Head of caudate nucleus (tissue), 42 donors: Measurements from ENCODE around the gene FARP2.
"Not testable (repeated sequence)": the region's sequence is repeated elsewhere in the genome, so short reads cannot be mapped to it uniquely, and the experiment has no call there.

Experiments
- DNase-seq, 42 donors: peaks; one replicate each; pipeline versions ENCODE4 v3.0.0 to v3.0.0-alpha.2; 2020 to 2021; ENCODE audit warnings: mixed read lengths in 7 of 42
- intact Hi-C: fragments of 100-400 bp; cut with DNase I; formaldehyde crosslinking; loops from one replicate; pipeline ENCODE4 v1.15.0; 2022

FARP2 gene

DNA sequence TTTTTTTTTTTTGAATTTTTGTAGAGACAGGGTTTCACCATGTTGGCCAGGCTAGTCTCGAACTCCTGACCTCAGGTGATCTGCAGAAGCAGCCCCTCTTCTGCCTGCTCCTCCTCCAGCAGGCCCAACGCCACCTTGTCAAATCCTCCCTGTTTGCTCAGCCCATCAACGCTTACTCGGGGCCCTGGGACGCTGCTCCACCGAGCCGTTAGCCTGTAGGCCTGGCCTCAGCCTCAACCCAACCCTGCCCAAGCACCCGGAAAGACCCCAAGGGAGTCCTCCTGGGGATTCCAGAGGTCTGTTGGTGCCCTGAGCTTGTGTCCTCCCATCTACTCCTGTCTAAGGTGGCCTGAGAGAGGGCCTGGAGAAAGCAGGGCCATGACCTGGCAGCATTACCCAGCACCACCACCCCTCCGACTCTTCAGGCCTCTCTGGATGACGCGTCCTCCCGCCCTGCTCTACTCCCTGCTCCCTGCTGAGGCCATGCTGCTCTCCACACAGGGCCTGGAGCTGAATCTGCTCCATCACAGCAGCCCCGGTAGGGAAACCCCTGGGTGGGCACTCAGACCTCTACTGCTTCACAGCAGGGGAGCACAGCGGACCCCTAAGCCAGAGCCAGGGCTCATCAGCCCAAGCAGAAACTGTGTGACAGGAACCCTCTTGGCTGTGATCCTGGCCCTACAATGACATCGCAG, 149.1 kb downstream of the FARP2 start:
- DNase-seq: peak in 1 of 42 donors; percentile 35
- intact Hi-C loops: loop anchor here (5.0 to 10.0 kb wide), 3 partner anchors 132 to 190 kb away; partner anchors contain the start of genes ATG4B, FARP2, HDLBP and SEPTIN2

DNA sequence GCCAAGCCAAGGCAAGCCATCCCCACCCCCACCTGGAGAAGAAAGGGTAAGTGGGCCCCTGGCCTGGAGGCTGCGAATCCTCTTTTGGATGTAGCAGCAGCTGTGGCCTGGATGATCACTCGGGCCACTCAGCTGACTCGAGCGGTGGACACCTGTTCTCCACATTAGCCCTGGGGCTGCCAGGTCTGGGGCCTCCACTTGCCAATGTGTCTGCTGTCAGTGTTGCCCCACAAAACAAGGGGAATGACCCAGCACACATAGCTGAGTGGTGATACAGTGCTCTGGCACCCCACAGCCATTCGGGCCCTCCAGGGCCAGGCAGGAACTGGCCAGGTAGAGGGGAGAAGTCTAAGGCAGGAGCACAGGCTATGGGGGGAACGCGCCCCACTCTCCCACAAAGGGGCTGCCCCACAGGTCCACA, 149.7 kb downstream of the FARP2 start:
- DNase-seq: peak in 2 of 42 donors; percentile 20 to 34
- intact Hi-C loops: loop anchor here (5.0 to 10.0 kb wide), 3 partner anchors 132 to 191 kb away; partner anchors contain the start of genes ATG4B, FARP2, HDLBP and SEPTIN2

DNA sequence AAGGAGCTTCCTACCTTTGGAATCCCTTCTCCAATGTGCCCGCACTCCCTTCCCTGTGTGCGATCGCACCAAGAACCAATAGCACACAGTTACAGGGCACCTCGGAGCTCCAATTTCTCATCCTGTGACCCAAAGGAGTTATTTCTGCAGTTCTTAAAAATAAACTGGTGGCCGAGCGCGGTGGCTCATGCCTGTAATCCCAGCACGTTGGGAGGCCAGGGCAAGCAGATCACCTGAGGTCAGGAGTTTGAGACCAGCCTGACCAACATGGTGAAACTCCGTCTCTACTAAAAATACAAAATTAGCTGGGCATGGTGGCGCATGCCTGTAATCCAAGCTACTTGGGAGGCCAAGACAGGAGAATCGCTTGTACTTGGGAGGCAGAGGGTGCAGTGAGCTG, 150.2 kb downstream of the FARP2 start:
- intact Hi-C loops: loop anchor here (5.0 to 10.0 kb wide), 3 partner anchors 131 to 192 kb away; partner anchors contain the start of genes ATG4B, FARP2, HDLBP and SEPTIN2
- peak in 1 of 42 donors; percentile 30 for DNase-seq

DNA sequence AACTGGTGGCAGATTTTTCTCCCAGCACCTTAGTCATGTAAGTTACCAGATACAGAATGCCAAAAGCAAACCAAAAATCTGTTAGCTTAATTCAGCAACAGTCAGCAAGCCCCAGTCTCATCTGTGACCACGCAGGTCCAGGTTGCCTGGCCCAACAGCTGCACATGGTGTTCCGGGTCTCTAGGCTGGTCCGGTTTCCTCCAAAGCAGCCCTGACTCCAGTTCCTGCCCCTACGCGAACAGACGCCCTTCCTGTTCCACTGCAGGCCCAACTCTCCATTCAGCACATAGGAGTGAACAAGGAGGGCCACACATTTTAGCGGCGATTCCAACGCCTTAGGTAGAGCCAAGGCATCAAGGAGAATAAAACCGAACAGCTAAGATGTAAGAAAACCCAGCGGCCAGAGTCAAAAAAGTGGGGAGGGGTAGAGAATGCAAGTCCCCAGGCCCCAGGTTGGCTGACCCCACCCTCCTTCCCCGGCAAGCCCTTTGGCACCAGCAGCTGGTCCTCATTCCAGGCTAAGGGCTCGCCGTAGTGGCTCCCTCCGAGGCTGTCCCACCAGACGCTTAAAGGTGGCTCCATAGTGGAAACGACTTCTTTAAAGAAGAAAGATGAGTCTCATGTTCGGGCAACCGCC, 150.8 kb downstream of the FARP2 start:
- peak in 1 of 42 donors; percentile 34 for DNase-seq
- intact Hi-C loops: loop anchor here (5.0 to 10.0 kb wide), 3 partner anchors 130 to 192 kb away; partner anchors contain the start of genes ATG4B, FARP2, HDLBP and SEPTIN2

DNA sequence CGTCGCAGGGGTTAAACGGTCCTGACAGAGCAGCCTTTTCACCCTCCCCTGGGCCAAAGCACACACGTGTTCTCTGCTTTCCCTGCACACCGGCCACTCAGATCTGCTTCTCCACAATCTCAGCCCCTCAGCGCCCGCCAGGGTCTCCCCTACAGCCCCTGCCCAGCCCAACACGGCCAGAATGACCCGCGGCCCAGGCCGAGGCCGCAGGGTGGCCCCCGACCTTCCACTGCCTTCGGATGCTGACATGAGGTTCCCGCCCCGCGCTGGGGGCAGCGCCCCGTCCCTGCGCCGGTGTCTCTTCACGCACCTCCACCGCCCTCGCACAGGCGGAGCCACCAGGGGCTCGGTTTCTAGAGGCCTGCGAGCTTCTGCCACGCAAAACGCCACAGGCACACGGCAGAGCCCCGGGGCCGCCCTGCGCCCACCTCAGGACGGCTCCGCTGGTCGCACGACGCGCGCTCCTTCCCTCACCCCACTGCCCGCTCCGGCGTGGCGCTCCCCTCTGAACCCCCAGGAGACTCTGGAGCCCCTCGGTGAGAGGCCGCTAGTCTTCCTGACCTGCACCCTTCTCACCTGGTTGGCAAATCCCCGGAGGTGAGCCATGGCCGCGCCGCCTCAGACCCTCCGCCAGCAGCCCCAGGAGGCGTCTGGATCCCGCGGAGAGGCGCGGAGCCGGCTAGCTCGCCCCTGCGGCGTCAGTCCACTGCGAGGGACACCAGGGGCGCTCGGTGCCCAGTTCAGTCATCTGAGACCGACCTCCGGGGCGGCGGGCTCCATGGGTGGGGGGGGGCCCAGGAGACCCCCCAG, 151.6 kb downstream of the FARP2 start:
- DNase-seq: peak; percentile 29 to 83 (median 63)
- intact Hi-C loops: loop anchor here (2.0 to 10.0 kb wide), 4 partner anchors 51 to 193 kb away; partner anchors contain the start of genes ATG4B, BOK, FARP2 and HDLBP

DNA sequence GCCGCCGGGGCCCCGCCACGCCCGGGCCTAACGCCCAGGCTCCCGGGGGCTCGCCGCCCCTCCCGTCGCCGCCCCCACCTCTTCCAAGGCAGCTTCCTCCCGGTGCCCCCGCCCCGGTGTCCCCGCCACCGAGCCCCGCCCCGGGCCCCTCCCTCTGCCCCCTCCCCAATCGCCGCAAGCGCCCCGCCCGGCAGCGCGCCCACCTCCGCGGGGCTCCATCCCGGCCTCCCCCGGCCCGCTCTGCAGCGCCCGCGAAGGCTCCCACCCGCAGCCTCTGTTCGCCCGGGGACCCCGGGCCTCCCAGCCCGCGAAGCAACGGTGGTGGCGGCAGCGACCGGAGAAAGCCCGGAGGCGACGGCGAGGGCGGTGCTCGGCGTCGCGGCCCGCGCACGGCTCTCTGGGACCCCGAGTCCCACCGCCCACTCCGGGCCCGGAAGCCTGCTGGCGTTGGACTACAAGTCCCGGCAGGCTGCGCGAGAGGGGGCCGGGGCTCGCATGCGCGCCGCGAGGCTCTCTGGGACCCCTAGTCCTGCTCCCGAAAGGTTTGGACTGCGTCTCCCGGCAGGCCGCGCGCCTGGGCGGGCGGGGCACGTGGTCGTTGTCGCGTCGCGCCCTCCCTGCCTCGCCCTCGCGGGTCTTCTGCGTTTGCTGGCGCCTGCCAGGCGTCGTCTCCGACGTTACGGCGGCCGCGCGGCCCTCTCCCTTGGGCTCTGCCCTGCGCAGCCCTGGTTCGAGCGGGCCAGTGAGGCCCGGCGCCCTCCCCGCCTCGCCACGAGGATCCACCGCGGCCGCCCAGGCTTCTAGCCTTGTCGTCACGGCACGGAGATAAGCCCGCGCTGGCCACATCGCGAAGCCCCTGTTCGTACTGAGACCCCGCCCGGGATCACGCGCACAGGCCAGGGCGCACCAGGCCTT, 152.4 kb downstream of the FARP2 start, which contains the start of gene STK25:
Gene STK25 (minus strand): TSS at position 345 of the 915 bp plus-strand sequence. CDS start 549 bp downstream, outside the sequence.
- intact Hi-C loops: loop anchor here (2.0 to 10.0 kb wide), 4 partner anchors 50 to 194 kb away; partner anchors contain the start of genes ATG4B, BOK, FARP2 and HDLBP
- peak; percentile 93 to 99 (median 98) for DNase-seq

DNA sequence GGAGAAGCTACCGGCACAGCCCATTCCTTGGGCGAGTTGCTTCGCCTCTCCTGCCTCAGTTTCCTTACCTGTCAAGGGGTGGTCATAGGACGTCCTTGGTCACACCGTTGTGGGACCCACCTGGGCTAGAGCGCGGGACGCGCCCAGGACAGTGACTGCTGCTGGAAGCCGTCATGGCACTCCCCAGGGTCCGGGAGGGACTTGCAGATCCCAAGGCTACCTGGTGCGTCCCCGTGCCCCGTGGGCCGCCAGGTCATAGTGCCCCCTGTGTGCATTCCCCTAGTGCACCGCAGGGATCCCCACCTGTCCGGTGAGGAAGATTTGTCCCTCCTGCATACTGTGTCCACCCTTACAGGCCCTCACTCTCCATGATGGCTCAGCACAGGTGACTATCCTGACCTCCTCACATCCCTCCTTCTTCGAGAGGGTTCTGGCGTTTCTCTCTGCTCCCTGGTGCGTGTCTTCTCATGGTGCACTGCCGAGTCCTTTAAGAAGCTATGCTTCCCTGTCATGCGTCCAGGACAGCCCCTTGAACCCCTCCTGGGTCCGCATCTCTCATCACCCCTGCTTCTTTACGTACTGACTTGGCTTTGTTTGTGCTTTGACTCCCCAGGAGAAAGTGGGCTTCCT, 153.2 kb downstream of the FARP2 start:
- intact Hi-C loops: loop anchor here (2.0 to 10.0 kb wide), 4 partner anchors 50 to 194 kb away; partner anchors contain the start of genes ATG4B, BOK, FARP2 and HDLBP
- DNase-seq: peak in 1 of 42 donors; percentile 35

DNA sequence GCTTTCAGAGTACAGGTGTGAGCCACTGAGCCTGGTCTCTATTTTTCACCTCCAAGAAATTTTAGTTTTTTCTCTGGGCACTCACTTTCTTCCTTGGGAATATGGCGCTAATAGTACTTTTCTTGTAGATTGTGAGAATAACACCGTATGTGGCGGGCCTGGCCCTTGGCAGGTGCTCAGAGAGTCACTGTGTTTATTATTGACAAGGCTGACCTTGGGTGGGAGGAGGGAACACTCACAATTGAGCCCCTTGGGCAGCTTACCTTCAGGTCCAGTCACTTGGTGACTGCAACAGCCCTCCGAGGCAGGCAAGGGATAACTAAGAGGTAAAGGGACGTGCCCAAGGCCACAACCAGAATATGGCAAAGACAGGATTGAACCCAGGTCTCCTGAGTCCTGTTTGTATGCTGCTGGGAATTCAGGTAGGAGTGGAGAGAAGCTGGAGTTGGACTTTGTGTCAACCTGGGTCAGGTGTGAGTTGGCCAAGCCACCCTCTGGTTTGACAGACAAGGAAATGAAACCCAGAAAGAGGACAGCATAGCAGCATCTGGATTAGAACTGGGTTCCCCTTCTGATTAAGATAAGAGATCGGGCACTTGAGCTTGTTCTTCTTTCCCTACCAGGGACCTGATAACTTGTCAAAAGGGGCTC, 155.1 kb downstream of the FARP2 start:
- intact Hi-C loops: no loop called here
- DNase-seq: no peak

DNA sequence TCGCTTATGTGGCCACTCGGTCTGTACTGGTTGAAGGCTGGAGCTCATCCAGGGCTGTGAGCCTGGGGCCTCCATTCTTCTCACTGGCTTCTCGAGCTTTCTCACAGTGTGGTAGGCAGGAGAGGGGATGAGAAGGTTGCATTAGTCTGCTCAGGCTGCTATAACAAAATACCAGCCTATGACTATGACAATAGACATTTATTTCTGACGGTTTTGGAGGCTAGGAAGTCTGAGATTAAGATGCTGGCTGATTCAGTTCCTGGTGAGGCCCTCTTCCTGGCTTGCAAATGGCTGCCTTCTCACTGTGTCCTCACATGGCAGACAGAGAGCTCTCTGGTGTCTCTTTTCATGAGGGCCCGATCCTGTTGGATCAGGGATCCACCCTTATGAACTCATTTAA, 158.5 kb downstream of the FARP2 start:
- intact Hi-C loops: no loop called here
- DNase-seq: no peak

DNA sequence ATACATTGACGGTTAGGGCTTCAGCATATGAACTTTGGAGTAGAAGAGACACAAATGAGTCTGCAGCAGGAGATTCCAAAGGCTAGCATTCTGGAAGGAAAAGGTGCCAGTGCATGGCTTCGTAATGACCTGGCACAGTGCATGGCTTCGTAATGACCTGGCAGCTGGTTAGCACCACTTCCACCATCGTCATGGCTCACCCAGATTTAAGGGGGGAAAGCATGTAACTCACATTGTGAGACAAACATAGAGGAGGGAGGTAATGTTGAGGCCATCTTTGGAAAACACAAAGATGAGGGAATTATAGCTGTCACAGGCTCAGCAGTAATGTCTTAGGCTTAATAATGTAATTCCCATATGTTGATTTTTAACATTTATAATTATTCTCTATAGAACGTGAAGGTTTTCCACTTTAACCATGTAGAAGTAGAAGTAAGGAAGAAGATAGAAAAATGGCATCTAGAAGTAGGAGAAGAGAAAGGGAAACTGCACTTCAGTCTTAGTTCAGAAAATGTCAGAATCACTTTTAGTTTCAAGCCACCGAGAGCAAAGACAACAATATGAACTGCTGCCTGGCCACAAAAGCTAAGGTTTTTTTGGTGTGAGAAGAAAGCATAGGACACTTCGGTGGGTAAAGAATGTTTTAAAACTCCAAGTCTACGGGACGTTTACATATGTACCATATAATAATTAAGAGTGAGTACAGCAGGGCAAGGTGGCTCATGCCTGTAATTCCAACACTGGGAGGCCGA, 159.1 kb downstream of the FARP2 start:
- intact Hi-C loops: no loop called here
- DNase-seq: no peak

DNA sequence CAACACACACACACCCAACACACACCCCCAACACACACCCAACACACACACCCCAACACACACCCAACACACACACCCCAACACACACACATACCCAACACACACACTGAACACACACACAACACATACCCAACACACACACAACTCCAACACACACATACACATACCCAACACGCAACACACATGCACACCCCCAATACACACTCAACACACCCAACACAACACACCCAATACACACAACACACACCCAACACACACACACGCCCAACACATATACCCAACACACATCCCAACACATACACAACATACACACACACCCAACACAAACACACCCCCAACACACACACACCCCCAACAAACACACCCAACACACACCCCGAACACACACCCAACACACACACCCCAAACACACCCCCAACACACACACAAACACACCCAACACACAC, 160.5 kb downstream of the FARP2 start:
- no peak for DNase-seq
- intact Hi-C loops: no loop called here

DNA sequence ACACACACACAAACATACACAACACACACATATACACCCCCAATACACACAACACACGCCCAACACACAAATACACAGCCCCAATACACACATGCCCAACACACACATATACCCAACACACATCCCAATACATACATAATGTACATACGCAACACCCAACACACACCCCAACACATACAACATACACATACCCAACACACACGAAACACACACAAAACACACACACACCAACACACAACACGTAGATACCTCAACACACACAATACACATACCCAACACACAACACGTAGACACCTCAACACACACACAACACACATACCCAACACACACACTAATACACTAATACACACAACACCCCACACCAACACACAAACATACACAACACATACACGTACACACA, 161.2 kb downstream of the FARP2 start:
- intact Hi-C loops: no loop called here
- DNase-seq: no peak

DNA sequence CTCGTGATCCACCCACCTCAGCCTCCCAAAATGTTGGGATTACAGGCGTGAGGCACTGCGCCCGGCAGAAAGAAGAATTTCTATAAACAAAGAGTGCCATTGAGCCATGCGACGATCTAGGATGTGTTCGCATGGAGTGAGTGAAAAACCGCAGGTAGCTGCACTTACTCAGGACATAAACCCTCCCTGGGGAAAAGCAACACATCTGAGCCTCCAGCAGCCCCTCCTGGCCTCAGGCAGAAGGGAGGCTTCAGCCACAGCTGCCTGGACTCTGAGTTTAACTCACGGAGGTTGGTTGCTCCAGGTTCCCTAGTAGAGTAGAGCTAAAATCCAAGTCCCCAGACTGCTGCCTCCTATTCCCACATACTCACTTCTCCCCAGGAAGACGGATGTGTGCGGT, 163.6 kb downstream of the FARP2 start:
- DNase-seq: no peak
- intact Hi-C loops: no loop called here

DNA sequence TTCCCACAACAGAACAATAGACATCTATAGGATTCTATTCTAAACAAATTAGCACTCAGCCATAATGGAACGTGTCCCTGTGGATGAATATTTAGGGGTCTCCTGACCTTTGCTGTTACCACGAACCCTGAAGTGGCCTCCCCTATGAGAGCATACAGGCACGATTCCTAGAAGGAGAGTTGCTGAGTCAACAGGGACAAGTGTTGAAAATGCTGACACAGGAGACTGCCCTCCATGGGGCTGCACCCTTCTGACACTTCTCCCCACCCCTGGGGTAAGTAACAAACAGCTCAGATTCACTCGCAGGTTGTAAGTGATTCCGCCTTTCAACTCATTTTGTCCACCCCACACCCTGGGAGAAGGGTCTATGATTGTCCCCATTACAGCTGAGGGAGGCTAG, 166.4 kb downstream of the FARP2 start:
- no peak for DNase-seq
- intact Hi-C loops: no loop called here

DNA sequence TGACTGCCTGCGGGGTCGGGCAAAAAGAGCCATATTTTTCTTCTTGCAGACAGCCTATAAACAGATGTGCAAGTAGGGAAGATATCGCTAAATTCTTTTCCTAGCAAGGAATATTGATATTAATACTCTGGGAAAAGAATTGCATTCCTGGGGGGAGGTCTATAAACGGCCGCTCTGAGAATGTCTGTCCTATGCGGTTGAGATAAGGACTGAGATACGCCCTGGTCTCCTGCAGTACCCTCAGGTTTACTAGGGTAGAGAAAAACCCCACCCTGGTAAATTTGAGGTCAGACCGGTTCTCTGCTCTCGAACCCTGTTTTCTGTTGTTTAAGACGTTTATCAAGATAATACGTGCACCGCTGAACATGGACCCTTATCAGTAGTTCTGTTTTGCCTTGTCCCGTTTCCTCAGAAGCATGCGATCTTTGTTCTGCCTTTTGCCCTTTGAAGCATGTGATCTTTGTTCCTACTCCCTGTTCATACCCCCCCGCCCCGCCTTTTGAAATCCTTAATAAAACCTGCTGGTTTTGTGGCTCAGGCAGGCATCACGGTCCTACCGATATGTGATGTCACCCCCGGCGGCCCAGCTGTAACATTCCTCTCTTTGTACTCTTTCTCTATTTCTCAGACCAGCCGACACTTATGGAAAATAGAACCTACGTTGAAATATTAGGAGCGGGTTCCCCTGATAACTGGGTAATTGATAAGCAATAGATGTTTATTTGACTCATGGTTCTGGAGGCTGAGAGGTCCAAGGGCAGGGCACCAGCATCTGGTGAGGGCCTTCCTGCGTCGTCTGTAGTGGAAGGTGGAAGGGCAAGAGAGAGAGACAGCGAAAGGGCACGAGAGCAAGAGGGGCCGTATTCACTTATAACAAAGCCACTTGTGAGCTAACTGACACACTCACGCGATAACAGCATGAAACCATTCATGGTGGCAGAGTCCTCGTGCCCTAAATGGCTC, 170.0 kb downstream of the FARP2 start:
- intact Hi-C loops, DNase-seq: not testable (repeated sequence)
